HG03575 (cell line): ENCODE data around the gene KBTBD7.
"Not testable (repeated sequence)": the region's sequence is repeated elsewhere in the genome, so short reads cannot be mapped to it uniquely, and the experiment has no call there.

Experiments used
- ATAC-seq: cut with Tn5 transposase; IDR thresholded peaks from one replicate; pipeline ENCODE4 v1.9.1; 2021; ENCODE audit not compliant: unreplicated experiment, insufficient number of reproducible peaks, low FRiP score; ENCODE audit errors: extremely low read depth

KBTBD7 gene

GRCh38 chr13:41200126-41200525, 5.8 kb upstream of the KBTBD7 start:
- no peak for ATAC-seq

GRCh38 chr13:41199526-41199925, 5.2 kb upstream of the KBTBD7 start:
- ATAC-seq, result no peak

- ATAC-seq, result no peak
Observed at GRCh38 chr13:41199079-41199478, 4.7 kb upstream of the KBTBD7 start.

GRCh38 chr13:41196620-41197019, 2.3 kb upstream of the KBTBD7 start:
- no peak for ATAC-seq

- ATAC-seq, result no peak
Observed at GRCh38 chr13:41196011-41196410, 1.6 kb upstream of the KBTBD7 start.

GRCh38 chr13:41193469-41193868, 900 bp downstream of the KBTBD7 start:
- no peak for ATAC-seq

GRCh38 chr13:41188584-41188983, 5.8 kb downstream of the KBTBD7 start:
- ATAC-seq, result no peak

GRCh38 chr13:41186481-41186880, 7.9 kb downstream of the KBTBD7 start:
- no peak for ATAC-seq

GRCh38 chr13:41182231-41182630, 12.1 kb downstream of the KBTBD7 start:
- no peak for ATAC-seq

GRCh38 chr13:41179593-41180250, 14.6 kb downstream of the KBTBD7 start:
- no peak for ATAC-seq

GRCh38 chr13:41178040-41178439, 16.3 kb downstream of the KBTBD7 start:
- no peak for ATAC-seq

- no peak for ATAC-seq
Observed at GRCh38 chr13:41177616-41178015, 16.8 kb downstream of the KBTBD7 start.

GRCh38 chr13:41175576-41175975, 18.8 kb downstream of the KBTBD7 start:
- not testable (repeated sequence) for ATAC-seq

- ATAC-seq, result no peak
Observed at GRCh38 chr13:41162151-41162550, 32.2 kb downstream of the KBTBD7 start.

GRCh38 chr13:41159174-41159573, 35.2 kb downstream of the KBTBD7 start:
- no peak for ATAC-seq

GRCh38 chr13:41157048-41157717, 37.2 kb downstream of the KBTBD7 start:
- no peak for ATAC-seq

- no peak for ATAC-seq
Observed at GRCh38 chr13:41156620-41157019, 37.7 kb downstream of the KBTBD7 start.

GRCh38 chr13:41154042-41154441, 40.3 kb downstream of the KBTBD7 start:
- ATAC-seq, result no peak

GRCh38 chr13:41152005-41152404, 42.4 kb downstream of the KBTBD7 start:
- ATAC-seq, result no peak

GRCh38 chr13:41150058-41150457, 44.3 kb downstream of the KBTBD7 start:
- ATAC-seq, result no peak
